ELR (cell line): ENCODE data around the gene LRRC26.

Source experiments
- DNase-seq: peaks from one replicate; pipeline ENCODE4 v3.0.0-alpha.2; 2015; ENCODE audit warnings: low read depth

LRRC26 gene

GRCh38 chr9:137183980-137184595 is 14.2 kb upstream of the LRRC26 start:
- no peak for DNase-seq

- no peak for DNase-seq
Observed at GRCh38 chr9:137182836-137183235, 13.0 kb upstream of the LRRC26 start.

GRCh38 chr9:137181680-137182079 is 11.8 kb upstream of the LRRC26 start:
- no peak for DNase-seq

- no peak for DNase-seq
Observed at GRCh38 chr9:137180491-137180890, 10.6 kb upstream of the LRRC26 start.

- DNase-seq, result no peak
Observed at GRCh38 chr9:137179761-137180160, 9.9 kb upstream of the LRRC26 start.

- DNase-seq, result no peak
Observed at GRCh38 chr9:137178939-137179630, 9.2 kb upstream of the LRRC26 start.

GRCh38 chr9:137178201-137178938 is 8.5 kb upstream of the LRRC26 start:
- peak; percentile 51 for DNase-seq

- peak; percentile 56 for DNase-seq
Observed at GRCh38 chr9:137176302-137177182, 6.7 kb upstream of the LRRC26 start.

- no peak for DNase-seq
Observed at GRCh38 chr9:137175345-137175961, 5.6 kb upstream of the LRRC26 start.

- no peak for DNase-seq
Observed at GRCh38 chr9:137174722-137175293, 5.0 kb upstream of the LRRC26 start.

- no peak for DNase-seq
Observed at GRCh38 chr9:137173796-137174664, 4.2 kb upstream of the LRRC26 start.

- DNase-seq, result no peak
Observed at GRCh38 chr9:137172901-137173795, 3.3 kb upstream of the LRRC26 start.

- no peak for DNase-seq
Observed at GRCh38 chr9:137171149-137171900, 1.5 kb upstream of the LRRC26 start.

GRCh38 chr9:137170486-137171148 is 766 bp upstream of the LRRC26 start:
- no peak for DNase-seq

GRCh38 chr9:137168904-137169856 is 671 bp downstream of the LRRC26 start:
- DNase-seq, result peak; percentile 46

- DNase-seq, result no peak
Observed at GRCh38 chr9:137168573-137168903, 1.3 kb downstream of the LRRC26 start.
